Panc1 (cell line): ENCODE data around the gene CENPF.

ENCODE experiments used
- CTCF ChIP-seq: fragments of 450-650 bp; IDR thresholded peaks from 2 replicates; pipeline ENCODE4 v1.5.1; 2017; ENCODE audit warnings: mild to moderate bottlenecking
- POLR2AphosphoS5 ChIP-seq: IDR thresholded peaks from 2 replicates; pipeline ENCODE4 v1.6.1; 2012; ENCODE audit warnings: mild to moderate bottlenecking, low read depth, low read length, moderate library complexity
- REST ChIP-seq, 2 experiments: IDR thresholded peaks; 2 replicates each; pipeline ENCODE4 v1.6.1; 2011 to 2012; ENCODE audit warnings: low read depth in 2 of 2, control low read depth in 1 of 2, low read length in 1 of 2, mild to moderate bottlenecking in 1 of 2, moderate library complexity in 1 of 2; ENCODE audit not compliant: insufficient read depth in 1 of 2
- TCF7L2 ChIP-seq: IDR thresholded peaks from 2 replicates; pipeline ENCODE4 v1.6.1; 2011; ENCODE audit warnings: mild to moderate bottlenecking, low read depth, low read length, inconsistent platforms

GRCh38 chr1:214638997-214639396 is 36.0 kb downstream of the CENPF start:
- TF ChIP-seq CTCF: no peak
- TF ChIP-seq REST (IDR thresholded peaks at IDR 0.05; ENCODE audit: insufficient read depth in 1 of 2, low read depth in 2 of 2, low read length in 1 of 2): no peak
- no peak for TF ChIP-seq POLR2AphosphoS5
- no peak for TF ChIP-seq TCF7L2
